Measurements from ENCODE around the gene AQP10. TPM values are rescaled to one million over a fixed set of nuclear protein-coding genes. Genes with fewer than 3 reads are reported as not detected.
"Not testable (repeated sequence)": the region's sequence is repeated elsewhere in the genome, so short reads cannot be mapped to it uniquely, and the experiment has no call there.

AQP10 gene
- total and polyA plus RNA-seq, 8 donors = 0.13 to 0.34 (median 0.23) TPM

DNA sequence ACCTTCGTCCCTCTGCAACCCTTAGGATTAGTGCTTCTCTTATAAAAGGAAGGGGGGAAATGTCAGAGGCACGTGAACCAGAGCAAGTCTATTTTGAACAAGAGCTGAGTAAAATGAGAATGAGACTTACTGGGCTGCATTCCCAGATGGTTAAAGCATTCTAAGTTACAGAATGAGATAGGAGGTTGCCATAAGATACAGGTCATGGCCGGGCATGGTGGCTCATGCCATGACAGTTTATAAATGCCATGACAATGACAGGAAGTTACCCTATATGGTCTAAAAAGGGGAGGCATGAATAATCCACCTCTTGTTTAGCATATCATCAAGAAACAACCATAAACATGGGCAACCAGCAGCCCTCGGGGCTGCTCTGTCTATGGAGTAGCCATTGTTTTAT lies 2.5 kb upstream of the AQP10 start:
- Histone ChIP-seq H3K9me3 (peaks cover 0 to 13% of the 10 kb centered on the region in 2 donors), H3K27ac (no peak overlapping the region), H3K27me3 (peaks cover 0 to 16% of the 10 kb centered on the region in 2 donors), H3K4me1 (no peaks in the 10 kb centered on the region), H3K4me3 (no peak overlapping the region), H3K36me3 (no peaks in the 10 kb centered on the region)
- intact Hi-C loops (cut with DNase I) = no loop called here
- TF ChIP-seq, protein P1, sequence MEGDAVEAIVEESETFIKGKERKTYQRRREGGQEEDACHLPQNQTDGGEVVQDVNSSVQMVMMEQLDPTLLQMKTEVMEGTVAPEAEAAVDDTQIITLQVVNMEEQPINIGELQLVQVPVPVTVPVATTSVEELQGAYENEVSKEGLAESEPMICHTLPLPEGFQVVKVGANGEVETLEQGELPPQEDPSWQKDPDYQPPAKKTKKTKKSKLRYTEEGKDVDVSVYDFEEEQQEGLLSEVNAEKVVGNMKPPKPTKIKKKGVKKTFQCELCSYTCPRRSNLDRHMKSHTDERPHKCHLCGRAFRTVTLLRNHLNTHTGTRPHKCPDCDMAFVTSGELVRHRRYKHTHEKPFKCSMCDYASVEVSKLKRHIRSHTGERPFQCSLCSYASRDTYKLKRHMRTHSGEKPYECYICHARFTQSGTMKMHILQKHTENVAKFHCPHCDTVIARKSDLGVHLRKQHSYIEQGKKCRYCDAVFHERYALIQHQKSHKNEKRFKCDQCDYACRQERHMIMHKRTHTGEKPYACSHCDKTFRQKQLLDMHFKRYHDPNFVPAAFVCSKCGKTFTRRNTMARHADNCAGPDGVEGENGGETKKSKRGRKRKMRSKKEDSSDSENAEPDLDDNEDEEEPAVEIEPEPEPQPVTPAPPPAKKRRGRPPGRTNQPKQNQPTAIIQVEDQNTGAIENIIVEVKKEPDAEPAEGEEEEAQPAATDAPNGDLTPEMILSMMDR (IDR thresholded peaks at IDR 0.05) = no peak
- no peak for DNase-seq
- ATAC-seq = no peak

DNA sequence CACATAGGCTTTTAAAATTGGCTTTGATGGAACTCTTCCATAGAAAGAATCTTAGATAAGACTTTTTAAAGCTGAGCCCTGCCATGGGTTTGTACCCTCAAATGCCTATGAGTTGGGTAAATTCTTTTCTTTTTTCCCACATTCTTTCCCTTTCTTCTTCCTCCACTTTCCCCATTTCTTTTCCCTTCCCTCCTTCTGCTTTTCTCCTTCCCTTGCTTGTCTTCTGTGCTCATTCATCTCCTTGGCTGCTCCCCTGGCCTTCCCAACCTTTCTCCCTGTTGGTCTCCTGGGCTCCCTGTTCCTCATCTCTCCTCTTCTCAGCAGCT lies 679 bp downstream of the AQP10 start:
- H3K27me3 ChIP-seq = peaks cover 0 to 45% of the 10 kb centered on the region in 2 donors
- H3K36me3 ChIP-seq; H3K9me3 ChIP-seq; H3K4me3 ChIP-seq; ATAC-seq; intact Hi-C loops (cut with DNase I); DNase-seq; H3K27ac ChIP-seq: not testable (repeated sequence)
- H3K4me1 ChIP-seq = peaks cover under 1 to 26% of the 10 kb centered on the region in 2 donors

DNA sequence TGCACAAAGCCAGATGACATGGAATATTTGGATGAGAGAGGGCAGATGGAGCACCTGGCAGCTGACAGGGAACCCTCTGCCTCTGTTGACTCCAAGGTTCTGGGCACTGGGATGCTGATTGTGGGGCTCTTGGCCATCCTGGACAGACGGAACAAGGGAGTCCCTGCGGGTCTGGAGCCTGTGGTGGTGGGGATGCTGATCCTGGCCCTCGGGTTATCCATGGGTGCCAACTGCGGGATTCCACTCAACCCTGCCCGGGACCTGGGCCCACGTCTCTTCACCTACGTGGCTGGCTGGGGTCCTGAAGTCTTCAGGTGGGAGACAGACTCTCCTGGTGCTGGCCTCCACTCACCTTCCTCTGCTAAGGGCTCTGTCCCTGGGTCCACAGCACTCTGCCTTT lies 2.6 kb downstream of the AQP10 start:
- DNase-seq (no peak), ATAC-seq (no peak)
- Histone ChIP-seq H3K4me1 (peaks cover 17 to 45% of the 10 kb centered on the region in 2 donors), H3K27ac (no peak overlapping the region), H3K27me3 (peaks cover 0 to 64% of the 10 kb centered on the region in 2 donors), H3K4me3 (no peak overlapping the region), H3K36me3 (no peaks in the 10 kb centered on the region), H3K9me3 (no peaks in the 10 kb centered on the region)
- intact Hi-C loops (cut with DNase I) = no loop called here
- TF ChIP-seq, protein P1 (IDR thresholded peaks at IDR 0.05) = no peak

DNA sequence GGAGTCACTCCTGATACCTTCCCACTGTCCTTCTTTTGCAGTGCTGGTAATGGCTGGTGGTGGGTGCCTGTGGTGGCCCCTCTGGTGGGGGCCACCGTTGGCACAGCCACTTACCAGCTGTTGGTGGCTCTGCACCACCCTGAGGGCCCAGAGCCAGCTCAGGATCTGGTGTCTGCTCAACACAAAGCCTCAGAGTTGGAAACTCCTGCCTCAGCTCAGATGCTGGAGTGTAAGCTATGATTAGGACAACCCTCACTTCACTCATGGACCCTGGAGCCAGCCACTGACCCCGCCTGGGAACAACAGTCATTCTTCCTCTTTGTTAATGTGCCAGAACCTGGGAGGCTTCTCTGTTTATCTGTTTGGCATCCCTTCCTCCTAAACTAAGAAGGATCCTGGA lies 3.3 kb downstream of the AQP10 start:
- TF ChIP-seq, protein P1 (IDR thresholded peaks at IDR 0.05) = no peak
- Histone ChIP-seq H3K4me1 (peaks cover 22 to 53% of the 10 kb centered on the region in 2 donors), H3K9me3 (no peaks in the 10 kb centered on the region), H3K27me3 (peaks cover 0 to 72% of the 10 kb centered on the region in 2 donors), H3K36me3 (no peaks in the 10 kb centered on the region), H3K27ac (no peak overlapping the region), H3K4me3 (peak overlapping the region in 1 of 2 donors; percentile 61)
- intact Hi-C loops (cut with DNase I) = no loop called here
- no peak for ATAC-seq
- DNase-seq = no peak

DNA sequence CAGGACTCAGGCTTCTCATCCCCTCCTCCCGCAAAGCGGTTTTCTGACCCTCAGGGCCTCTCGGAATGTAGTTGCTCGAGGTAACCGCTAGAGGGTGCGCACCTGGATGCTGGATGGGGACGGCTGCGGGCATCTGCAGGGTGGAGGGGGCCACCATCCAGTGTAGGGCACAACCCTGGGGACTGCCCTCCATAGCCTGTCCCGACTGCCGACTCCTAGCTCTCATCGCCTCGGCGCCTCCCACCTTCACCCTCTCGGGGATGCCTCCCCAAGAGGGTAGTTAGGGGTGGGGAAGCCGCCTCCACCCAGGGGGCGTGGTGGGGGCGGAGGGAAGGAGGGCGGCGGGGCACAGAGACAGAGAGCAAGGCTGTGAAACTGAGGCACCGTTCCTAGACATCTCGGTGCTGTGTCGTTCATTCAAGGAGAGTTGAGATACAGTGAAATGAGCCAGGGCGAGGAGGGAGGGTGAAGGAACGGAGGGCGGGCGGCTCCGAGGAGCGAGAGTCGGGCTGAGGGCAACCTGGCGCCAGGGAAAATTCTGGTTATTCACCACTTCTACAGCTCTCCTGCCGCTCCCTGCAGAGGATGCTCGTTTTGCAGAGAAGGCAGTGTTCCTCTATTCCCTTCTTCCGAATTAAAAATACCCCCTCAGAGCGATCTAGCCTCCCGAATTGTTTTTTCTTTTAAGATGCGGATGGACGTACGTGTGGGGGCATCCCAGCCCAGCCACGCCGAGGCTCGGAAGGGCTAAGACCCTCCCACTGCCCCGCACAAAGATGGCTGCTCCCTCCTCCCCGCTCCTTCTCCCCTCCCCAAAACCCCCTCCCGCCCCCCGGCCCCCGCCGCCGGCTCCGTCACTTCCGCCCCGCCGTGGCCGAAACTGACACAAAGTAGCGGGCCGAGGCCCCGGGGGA lies 4.0 kb downstream of the AQP10 start, which contains the start of gene ATP8B2:
TSS of gene ATP8B2 (plus strand) at position 857 of the 914 bp plus-strand sequence. CDS start 2,617 bp downstream, outside the sequence.
- peak; percentile 77 for ATAC-seq
- peaks cover 23 to 58% of the 10 kb centered on the region in 2 donors for H3K4me1 ChIP-seq
- peak; percentile 75 to 90 (median 84) for DNase-seq
- no peaks in the 10 kb centered on the region for H3K9me3 ChIP-seq
- H3K27ac ChIP-seq = peak within 1 kb of the TSS; percentile 77 to 92
- H3K36me3 ChIP-seq = no peaks in the 10 kb centered on the region
- H3K4me3 ChIP-seq = peak within 1 kb of the TSS; percentile 61
- H3K27me3 ChIP-seq = peaks cover 0 to 72% of the 10 kb centered on the region in 2 donors
- TF ChIP-seq, protein P1 (IDR thresholded peaks at IDR 0.05) = peak; percentile 88 to 93
- intact Hi-C loops (cut with DNase I) = no loop called here
